ENCODE measurements around the gene TBC1D22B.

DNA sequence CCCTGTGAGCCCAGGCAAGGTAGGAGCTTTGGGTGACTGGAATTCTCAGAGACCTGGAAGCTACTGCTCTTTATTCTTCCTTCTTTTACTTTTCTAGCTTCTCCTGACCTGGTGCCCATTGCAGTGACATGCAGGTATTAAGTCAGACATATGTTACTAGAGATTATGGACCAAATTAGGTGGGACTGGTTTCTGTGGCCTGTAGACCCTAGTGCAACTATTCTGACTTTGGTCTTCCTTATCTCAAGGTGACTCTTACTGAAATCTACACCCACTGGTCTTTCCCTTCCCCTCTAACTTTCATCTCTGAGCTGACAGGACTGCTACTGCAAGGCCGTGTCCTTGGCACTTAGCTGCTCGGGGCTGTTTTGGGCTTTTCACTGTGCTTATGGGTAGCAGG is 24.8 kb downstream of the TBC1D22B start:
- TF ChIP-seq, protein P1, sequence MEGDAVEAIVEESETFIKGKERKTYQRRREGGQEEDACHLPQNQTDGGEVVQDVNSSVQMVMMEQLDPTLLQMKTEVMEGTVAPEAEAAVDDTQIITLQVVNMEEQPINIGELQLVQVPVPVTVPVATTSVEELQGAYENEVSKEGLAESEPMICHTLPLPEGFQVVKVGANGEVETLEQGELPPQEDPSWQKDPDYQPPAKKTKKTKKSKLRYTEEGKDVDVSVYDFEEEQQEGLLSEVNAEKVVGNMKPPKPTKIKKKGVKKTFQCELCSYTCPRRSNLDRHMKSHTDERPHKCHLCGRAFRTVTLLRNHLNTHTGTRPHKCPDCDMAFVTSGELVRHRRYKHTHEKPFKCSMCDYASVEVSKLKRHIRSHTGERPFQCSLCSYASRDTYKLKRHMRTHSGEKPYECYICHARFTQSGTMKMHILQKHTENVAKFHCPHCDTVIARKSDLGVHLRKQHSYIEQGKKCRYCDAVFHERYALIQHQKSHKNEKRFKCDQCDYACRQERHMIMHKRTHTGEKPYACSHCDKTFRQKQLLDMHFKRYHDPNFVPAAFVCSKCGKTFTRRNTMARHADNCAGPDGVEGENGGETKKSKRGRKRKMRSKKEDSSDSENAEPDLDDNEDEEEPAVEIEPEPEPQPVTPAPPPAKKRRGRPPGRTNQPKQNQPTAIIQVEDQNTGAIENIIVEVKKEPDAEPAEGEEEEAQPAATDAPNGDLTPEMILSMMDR (IDR thresholded peaks at IDR 0.05) = no peak
- no peak for TF ChIP-seq EP300 (IDR thresholded peaks at IDR 0.05)
